ENCODE results near the gene SPDYC.

DNA sequence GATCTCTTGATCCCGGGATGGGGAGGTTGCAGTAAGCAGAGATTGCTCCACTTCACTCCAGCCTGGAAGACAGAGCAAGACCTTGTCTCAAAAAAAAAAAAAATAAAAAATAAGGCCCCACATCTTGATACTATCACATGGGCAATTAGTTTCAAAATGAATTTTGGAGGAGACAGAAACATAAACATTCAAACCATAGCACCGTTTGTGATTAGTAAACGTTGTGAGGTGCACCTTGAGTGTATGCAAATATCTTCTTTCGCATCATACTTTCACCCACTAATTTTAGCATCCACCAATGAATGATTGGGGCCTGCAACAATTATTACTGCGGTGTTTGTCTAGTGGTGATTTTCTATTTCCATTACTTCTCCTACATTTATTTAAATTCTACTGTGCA lies 11.0 kb upstream of the SPDYC start:
- TF ChIP-seq POLR2A (IDR thresholded peaks at IDR 0.05): no peak
- TF ChIP-seq, protein P1, sequence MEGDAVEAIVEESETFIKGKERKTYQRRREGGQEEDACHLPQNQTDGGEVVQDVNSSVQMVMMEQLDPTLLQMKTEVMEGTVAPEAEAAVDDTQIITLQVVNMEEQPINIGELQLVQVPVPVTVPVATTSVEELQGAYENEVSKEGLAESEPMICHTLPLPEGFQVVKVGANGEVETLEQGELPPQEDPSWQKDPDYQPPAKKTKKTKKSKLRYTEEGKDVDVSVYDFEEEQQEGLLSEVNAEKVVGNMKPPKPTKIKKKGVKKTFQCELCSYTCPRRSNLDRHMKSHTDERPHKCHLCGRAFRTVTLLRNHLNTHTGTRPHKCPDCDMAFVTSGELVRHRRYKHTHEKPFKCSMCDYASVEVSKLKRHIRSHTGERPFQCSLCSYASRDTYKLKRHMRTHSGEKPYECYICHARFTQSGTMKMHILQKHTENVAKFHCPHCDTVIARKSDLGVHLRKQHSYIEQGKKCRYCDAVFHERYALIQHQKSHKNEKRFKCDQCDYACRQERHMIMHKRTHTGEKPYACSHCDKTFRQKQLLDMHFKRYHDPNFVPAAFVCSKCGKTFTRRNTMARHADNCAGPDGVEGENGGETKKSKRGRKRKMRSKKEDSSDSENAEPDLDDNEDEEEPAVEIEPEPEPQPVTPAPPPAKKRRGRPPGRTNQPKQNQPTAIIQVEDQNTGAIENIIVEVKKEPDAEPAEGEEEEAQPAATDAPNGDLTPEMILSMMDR (IDR thresholded peaks at IDR 0.05): no peak

Measured in testis (tissue), 2 donors.